Right lobe of liver (tissue), 4 donors: ENCODE results near the gene PIAS1.

ENCODE experiments used
- POLR2A ChIP-seq: fragments of 450-650 bp; IDR thresholded peaks from one replicate; pipeline ENCODE4 v1.6.1; 2017; ENCODE audit warnings: antibody characterized with exemption, mild to moderate bottlenecking
- TF ChIP-seq, protein P1 (sequence below), 4 donors: fragments of 200-600 bp in 3 of 4; fragments of 450-650 bp in 1 of 4; IDR thresholded peaks; one replicate each; pipeline versions ENCODE4 v1.5.1 to v1.8.0; 2016 to 2022; ENCODE audit warnings: antibody characterized with exemption in 4 of 4, mild to moderate bottlenecking in 2 of 4
- donor health status: DM: no; HTN: no; CAD: no.
- donor health status: DM: no; HTN: no; CAD: no.
- donor health status: DM: no; HTN: yes; CAD: no.

DNA sequence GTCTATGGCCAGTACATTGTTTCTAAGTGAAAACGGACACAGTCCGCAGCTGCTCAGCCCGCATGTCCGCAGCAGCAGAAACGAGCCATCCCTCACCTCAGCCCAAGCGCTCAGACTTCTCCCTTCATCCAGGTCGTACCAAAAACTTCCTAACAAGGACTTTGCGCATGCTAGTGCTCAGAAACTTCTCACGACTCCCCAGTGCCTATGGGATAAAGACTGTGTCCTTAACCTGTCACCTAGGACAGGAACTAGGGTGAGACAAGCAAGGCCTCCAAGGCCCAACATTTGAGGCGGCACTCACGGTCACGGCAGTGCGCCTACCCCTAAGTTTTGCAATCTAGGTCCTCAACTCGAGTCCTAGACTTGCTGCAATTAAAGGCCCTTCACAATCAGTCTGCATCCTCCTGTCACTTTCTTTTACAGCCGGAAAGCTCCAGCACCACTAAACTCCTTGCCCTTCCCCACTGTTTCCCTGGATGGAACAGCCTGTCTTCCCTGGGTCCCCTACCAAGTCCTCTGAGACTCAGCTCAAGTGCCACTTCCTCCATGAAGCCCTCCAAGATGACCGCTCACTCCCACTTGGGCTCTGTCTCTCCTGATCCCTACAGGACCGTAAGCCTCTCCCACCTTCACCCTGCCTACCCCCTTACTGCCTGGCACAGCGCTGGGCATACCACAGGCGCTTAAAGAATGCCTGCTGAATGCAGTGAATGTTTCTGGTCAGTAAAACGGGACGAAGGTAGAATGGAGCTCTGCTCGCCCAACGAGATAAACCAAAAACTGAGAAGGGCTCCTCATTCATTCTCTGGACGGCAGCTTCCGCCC is 174.2 kb downstream of the PIAS1 start:
- TF ChIP-seq POLR2A: no peak
- TF ChIP-seq, protein P1, sequence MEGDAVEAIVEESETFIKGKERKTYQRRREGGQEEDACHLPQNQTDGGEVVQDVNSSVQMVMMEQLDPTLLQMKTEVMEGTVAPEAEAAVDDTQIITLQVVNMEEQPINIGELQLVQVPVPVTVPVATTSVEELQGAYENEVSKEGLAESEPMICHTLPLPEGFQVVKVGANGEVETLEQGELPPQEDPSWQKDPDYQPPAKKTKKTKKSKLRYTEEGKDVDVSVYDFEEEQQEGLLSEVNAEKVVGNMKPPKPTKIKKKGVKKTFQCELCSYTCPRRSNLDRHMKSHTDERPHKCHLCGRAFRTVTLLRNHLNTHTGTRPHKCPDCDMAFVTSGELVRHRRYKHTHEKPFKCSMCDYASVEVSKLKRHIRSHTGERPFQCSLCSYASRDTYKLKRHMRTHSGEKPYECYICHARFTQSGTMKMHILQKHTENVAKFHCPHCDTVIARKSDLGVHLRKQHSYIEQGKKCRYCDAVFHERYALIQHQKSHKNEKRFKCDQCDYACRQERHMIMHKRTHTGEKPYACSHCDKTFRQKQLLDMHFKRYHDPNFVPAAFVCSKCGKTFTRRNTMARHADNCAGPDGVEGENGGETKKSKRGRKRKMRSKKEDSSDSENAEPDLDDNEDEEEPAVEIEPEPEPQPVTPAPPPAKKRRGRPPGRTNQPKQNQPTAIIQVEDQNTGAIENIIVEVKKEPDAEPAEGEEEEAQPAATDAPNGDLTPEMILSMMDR (IDR thresholded peaks at IDR 0.05): no peak
